ENCODE measurements around the gene INPP5A. TPM values are rescaled to one million over a fixed set of nuclear protein-coding genes. Genes with fewer than 3 reads are reported as not detected.

Gene INPP5A
- total RNA-seq, 4 donors from 2014 or later: 31.2 to 51.8 (median 41.5) TPM

GRCh38 chr10:132692311-132692710 is 154.7 kb downstream of the INPP5A start:
- intact Hi-C loops (cut with DNase I; ENCODE audit: low total_unique reads): no loop called here
- DNase-seq (ENCODE audit: low spot score in 2 of 2): no peak
- TF ChIP-seq CTCF (IDR thresholded peaks at IDR 0.05) (no peak), POLR2A (IDR thresholded peaks at IDR 0.05) (no peak)
- no peak overlapping the region for H3K4me3 ChIP-seq (ENCODE audit: low read depth, poor library complexity, severe bottlenecking)
- whole genome bisulfite sequencing, 2 donors: 87 to 98% methylated on average over 2 of the region's 2 CpGs

DNA sequence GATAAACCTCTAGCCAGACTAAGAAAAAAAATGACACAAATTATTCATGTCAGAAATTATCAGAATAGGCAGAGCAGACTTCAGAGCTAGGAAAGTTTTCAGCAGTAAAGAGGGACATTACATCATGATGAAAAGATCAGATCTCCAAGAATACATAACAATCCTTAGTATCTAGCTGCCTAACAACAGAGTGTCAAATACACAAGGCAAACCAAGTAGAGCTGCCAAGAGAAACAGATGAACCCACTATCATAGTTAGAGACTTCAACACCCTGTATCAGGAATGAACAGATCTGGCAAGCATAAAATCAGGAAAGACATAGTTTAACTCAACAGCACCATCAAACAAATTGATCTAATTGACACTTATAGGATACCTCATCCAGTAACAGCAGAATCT is 156.1 kb downstream of the INPP5A start:
- no peak overlapping the region for H3K4me3 ChIP-seq (ENCODE audit: low read depth, poor library complexity, severe bottlenecking)
- intact Hi-C loops (cut with DNase I; ENCODE audit: low total_unique reads): no loop called here

GRCh38 chr10:132696204-132696603 is 158.6 kb downstream of the INPP5A start:
- 81 to 83% methylated on average over 2 of the region's 2 CpGs for WGBS, 2 donors

More for the DNA sequence above, 156.1 kb downstream of the INPP5A start:
- TF ChIP-seq CTCF (IDR thresholded peaks at IDR 0.05) (no peak), POLR2A (IDR thresholded peaks at IDR 0.05) (no peak)
- no peak for DNase-seq (ENCODE audit: low spot score in 2 of 2)

DNA sequence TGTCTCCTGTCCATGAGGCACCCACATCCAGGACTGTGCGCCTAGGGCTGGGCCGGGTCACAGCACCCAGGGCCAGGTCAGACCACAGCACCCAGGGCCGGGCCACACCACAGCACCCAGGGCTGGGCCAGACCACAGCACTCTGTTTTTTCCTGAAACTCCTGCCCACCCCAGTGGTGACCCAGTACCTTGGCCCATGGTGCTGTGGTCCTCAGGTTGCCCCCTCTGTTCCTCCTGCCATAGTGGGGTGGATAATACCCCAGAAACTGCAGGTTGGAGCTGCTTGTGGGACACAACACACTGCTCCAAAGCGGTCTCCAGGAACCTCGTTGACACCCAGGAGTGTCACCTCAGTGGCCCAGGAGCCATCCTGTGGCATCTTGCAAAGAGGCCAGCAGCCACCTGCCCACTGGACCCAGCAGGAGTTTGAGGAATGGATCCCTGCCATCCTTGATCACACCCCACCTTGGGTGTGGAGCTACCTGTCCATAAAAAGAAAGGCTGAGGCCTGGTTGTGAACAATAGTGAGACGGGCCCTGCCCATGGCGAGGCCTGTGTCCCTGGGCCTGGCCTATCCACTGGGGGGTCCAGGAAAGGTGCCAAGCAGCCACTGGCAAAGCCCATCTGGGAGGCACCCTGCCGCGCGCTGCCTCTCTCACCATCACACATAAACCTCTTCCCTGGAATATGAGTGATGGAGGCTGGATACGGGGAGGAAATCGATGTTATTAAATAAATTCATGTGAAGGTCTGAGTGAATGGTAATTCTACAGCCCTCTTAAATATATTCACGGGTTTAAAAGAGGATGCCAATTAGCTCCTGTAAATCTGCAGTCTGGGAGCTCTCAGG is 159.4 kb downstream of the INPP5A start:
- peak in 1 of 2 donors; percentile 74 for DNase-seq (ENCODE audit: low spot score in 2 of 2)
- TF ChIP-seq CTCF (IDR thresholded peaks at IDR 0.05): no peak
- no peak for TF ChIP-seq POLR2A (IDR thresholded peaks at IDR 0.05)
- H3K4me3 ChIP-seq (ENCODE audit: low read depth, poor library complexity, severe bottlenecking): no peak overlapping the region
- 92 to 93% methylated on average over 13 of the region's 13 CpGs for WGBS, 2 donors
- intact Hi-C loops (cut with DNase I; ENCODE audit: low total_unique reads): no loop called here

More at GRCh38 chr10:132696204-132696603, 158.6 kb downstream of the INPP5A start:
- no peak for DNase-seq (ENCODE audit: low spot score in 2 of 2)
- intact Hi-C loops (cut with DNase I; ENCODE audit: low total_unique reads): no loop called here
- no peak for TF ChIP-seq POLR2A (IDR thresholded peaks at IDR 0.05)
- TF ChIP-seq CTCF (IDR thresholded peaks at IDR 0.05): no peak
- no peak overlapping the region for H3K4me3 ChIP-seq (ENCODE audit: low read depth, poor library complexity, severe bottlenecking)

GRCh38 chr10:132697578-132698200 is 160.1 kb downstream of the INPP5A start:
- H3K4me3 ChIP-seq (ENCODE audit: low read depth, poor library complexity, severe bottlenecking): no peak overlapping the region
- WGBS, 2 donors: 87 to 92% methylated on average over 21 of the region's 21 CpGs

More at GRCh38 chr10:132697578-132698200, 160.1 kb downstream of the INPP5A start:
- intact Hi-C loops (cut with DNase I; ENCODE audit: low total_unique reads): no loop called here
- DNase-seq (ENCODE audit: low spot score in 2 of 2): peak in 1 of 2 donors; percentile 68
- no peak for TF ChIP-seq CTCF (IDR thresholded peaks at IDR 0.05)
- no peak for TF ChIP-seq POLR2A (IDR thresholded peaks at IDR 0.05)

Data from lower leg skin (tissue), 4 donors.